Loucy (cell line): Measurements from ENCODE around the gene NTF4.

Source experiments
- CTCF ChIP-seq: fragments of 200-600 bp; sonication (generic); conservative IDR thresholded peaks from 2 replicates; pipeline ENCODE4 v1.5.1; 2014; ENCODE audit warnings: mild to moderate bottlenecking, antibody characterized with exemption, low read length
- EZH2phosphoT487 ChIP-seq: fragments of 200-600 bp; IDR thresholded peaks from 2 replicates; pipeline ENCODE4 v1.6.1; 2018; ENCODE audit warnings: antibody characterized with exemption, mild to moderate bottlenecking, moderate library complexity, borderline replicate concordance

- no peak for TF ChIP-seq CTCF
- TF ChIP-seq EZH2phosphoT487, result no peak
Measured at GRCh38 chr19:49017041-49017665, 47.5 kb downstream of the NTF4 start, which contains the start of gene LHB.
